Osteocyte (in vitro differentiated cells): ENCODE results near the gene SELENOP. TPM values are rescaled to one million over a fixed set of nuclear protein-coding genes. Genes with fewer than 3 reads are reported as not detected.

Experiments
- DNase-seq: peaks from one replicate; pipeline ENCODE4 v3.0.0; 2021; ENCODE audit warnings: mixed read lengths; ENCODE audit not compliant: unreplicated experiment; ENCODE audit errors: extremely low spot score
- H3K27ac Mint-ChIP-seq: one replicate; pipeline ENCODE4 v1.8.0; 2021; ENCODE audit warnings: mild to moderate bottlenecking, mixed read lengths; ENCODE audit not compliant: unreplicated experiment
- H3K27me3 Mint-ChIP-seq: one replicate; pipeline ENCODE4 v1.8.0; 2021; ENCODE audit warnings: mixed read lengths; ENCODE audit not compliant: unreplicated experiment
- H3K36me3 Mint-ChIP-seq: one replicate; pipeline ENCODE4 v1.8.0; 2021; ENCODE audit warnings: mixed read lengths; ENCODE audit not compliant: unreplicated experiment
- H3K4me1 Mint-ChIP-seq: one replicate; pipeline ENCODE4 v1.8.0; 2021; ENCODE audit warnings: mixed read lengths; ENCODE audit not compliant: unreplicated experiment
- H3K4me3 Mint-ChIP-seq: one replicate; pipeline ENCODE4 v1.8.0; 2021; ENCODE audit warnings: mild to moderate bottlenecking, moderate library complexity, mixed read lengths; ENCODE audit not compliant: unreplicated experiment
- H3K9me3 Mint-ChIP-seq: one replicate; pipeline ENCODE4 v1.8.0; 2021; ENCODE audit warnings: mixed read lengths; ENCODE audit not compliant: unreplicated experiment
- CTCF ChIP-seq: fragments of 200-600 bp; sonication (generic); IDR thresholded peaks from 2 replicates; pipeline ENCODE4 v1.5.0; 2021; ENCODE audit warnings: antibody characterized with exemption, mild to moderate bottlenecking, moderate library complexity
- long read RNA-seq: library from polyadenylated mRNA; unstranded; transcript quantifications from one replicate; pipeline ENCODE4 v2.0.0, GENCODE V29; 2021
- total RNA-seq: library from RNA; stranded (reverse); gene quantifications from 2 replicates; pipeline ENCODE4 v1.2.1, GENCODE V29; 2021

The SELENOP gene
- total RNA-seq, result 55.8 and 70.3 TPM in 2 replicates
- long read RNA-seq, transcript SELENOP-214 (5 exons, 2,243 nt), result major isoform, 622 of 654 reads
- long read RNA-seq, partial matches to known transcripts, result 5 of 654 reads
- long read RNA-seq, other reads (novel, unspliced or antisense), result 19 of 654 reads

DNA sequence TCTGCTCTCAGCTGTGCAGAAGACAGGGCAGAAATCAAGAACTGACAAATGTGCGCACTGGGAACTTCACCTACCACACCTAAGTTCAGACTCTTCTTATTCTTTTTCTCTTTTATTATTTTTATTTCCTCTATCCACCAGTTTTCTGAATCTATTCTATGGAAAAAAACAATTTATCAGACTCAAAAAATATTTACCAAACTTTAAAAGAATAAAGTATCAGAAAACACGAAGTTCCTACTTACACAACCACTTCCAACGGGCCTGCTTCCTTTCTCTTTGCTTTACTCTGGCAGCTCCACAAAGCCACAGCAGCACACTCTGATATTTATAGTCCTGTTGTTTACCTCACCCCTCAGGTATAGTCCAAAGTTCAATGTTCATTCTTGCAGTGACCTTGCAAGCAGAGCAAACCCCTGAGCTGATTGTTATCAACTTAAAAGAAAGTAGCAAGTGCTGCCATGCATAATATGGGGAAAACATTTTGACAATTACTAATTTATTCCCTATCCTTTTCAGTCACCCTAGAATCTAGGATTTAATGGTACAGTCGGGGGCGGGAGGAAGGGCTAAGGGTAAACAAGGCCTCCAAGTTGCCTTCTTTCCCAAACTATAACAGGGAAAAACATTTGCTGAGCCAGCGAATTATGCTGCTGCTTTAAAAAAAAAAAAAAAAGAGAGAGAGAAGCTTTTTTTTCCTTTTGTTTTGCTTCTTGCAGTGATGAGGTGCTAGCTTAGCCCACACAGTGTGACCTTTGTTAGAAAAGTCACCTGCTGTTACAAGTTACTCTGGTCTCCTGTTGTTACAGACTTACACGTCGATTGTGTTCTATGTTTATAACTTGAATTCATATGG lies at the start of gene SELENOP:
TSS of gene SELENOP (minus strand) at position 302 of the 856 bp plus-strand sequence. CDS start 3,539 bp downstream, outside the sequence.
- no peaks in the 10 kb centered on the region for H3K36me3 Mint-ChIP-seq
- no peak for TF ChIP-seq CTCF
- peaks cover 13% of the 10 kb centered on the region for H3K27me3 Mint-ChIP-seq
- no peak within 1 kb of the TSS for H3K27ac Mint-ChIP-seq
- peak within 1 kb of the TSS; percentile 62 for H3K4me3 Mint-ChIP-seq
- no peak for DNase-seq
- peaks cover 3% of the 10 kb centered on the region for H3K4me1 Mint-ChIP-seq
- H3K9me3 Mint-ChIP-seq, result no peaks in the 10 kb centered on the region

GRCh38 chr5:42858687-42859086 lies 47.0 kb upstream of the SELENOP start:
- H3K9me3 Mint-ChIP-seq, result peaks cover 17% of the 10 kb centered on the region
- no peak for DNase-seq
- no peaks in the 10 kb centered on the region for H3K36me3 Mint-ChIP-seq
- no peak overlapping the region for H3K4me3 Mint-ChIP-seq
- peaks cover 24% of the 10 kb centered on the region for H3K27me3 Mint-ChIP-seq
- no peak overlapping the region for H3K27ac Mint-ChIP-seq
- no peak for TF ChIP-seq CTCF
- no peaks in the 10 kb centered on the region for H3K4me1 Mint-ChIP-seq

GRCh38 chr5:42858031-42858643 lies 46.4 kb upstream of the SELENOP start:
- TF ChIP-seq CTCF, result no peak
- H3K9me3 Mint-ChIP-seq, result peaks cover 17% of the 10 kb centered on the region
- H3K27ac Mint-ChIP-seq, result no peak overlapping the region
- no peaks in the 10 kb centered on the region for H3K36me3 Mint-ChIP-seq
- DNase-seq, result no peak
- no peaks in the 10 kb centered on the region for H3K4me1 Mint-ChIP-seq
- peaks cover 30% of the 10 kb centered on the region for H3K27me3 Mint-ChIP-seq
- H3K4me3 Mint-ChIP-seq, result no peak overlapping the region

DNA sequence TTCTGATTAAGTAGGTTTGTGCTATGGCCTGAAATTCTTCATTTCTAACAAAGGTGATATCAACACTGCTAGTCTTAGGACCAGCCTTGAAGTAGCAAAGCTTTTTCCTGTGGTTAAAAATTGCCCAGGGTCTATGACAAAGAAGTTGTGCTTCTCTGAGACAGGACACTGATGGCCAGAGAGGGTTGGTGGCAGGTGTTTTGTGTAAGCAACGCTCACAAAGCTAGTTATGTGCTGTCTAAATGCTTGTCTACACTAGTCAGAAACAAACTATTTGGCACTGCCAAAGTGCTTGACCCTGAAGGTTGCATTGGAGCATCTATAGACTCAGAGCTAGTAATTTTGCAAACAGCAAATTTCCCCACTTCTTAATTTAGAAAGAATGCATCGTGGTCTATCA lies 44.1 kb upstream of the SELENOP start:
- no peak overlapping the region for H3K4me3 Mint-ChIP-seq
- DNase-seq, result no peak
- H3K27me3 Mint-ChIP-seq, result peaks cover 28% of the 10 kb centered on the region
- no peak for TF ChIP-seq CTCF
- H3K9me3 Mint-ChIP-seq, result peaks cover 8% of the 10 kb centered on the region
- no peak overlapping the region for H3K27ac Mint-ChIP-seq
- H3K4me1 Mint-ChIP-seq, result no peaks in the 10 kb centered on the region
- no peaks in the 10 kb centered on the region for H3K36me3 Mint-ChIP-seq

GRCh38 chr5:42855386-42855785 lies 43.7 kb upstream of the SELENOP start:
- Mint-ChIP-seq H3K4me1 (no peaks in the 10 kb centered on the region), H3K27me3 (peaks cover 24% of the 10 kb centered on the region), H3K9me3 (peaks cover 4% of the 10 kb centered on the region), H3K36me3 (no peaks in the 10 kb centered on the region), H3K4me3 (no peak overlapping the region), H3K27ac (no peak overlapping the region)
- DNase-seq, result no peak
- no peak for TF ChIP-seq CTCF
